HG03139 (cell line): Measurements from ENCODE around the gene TCERG1.
"Not testable (repeated sequence)": the region's sequence is repeated elsewhere in the genome, so short reads cannot be mapped to it uniquely, and the experiment has no call there.

Experiments
- ATAC-seq: cut with Tn5 transposase; IDR thresholded peaks from one replicate; pipeline ENCODE4 v1.9.1; 2021; ENCODE audit not compliant: unreplicated experiment

TCERG1 gene

GRCh38 chr5:146519554-146519953, 72.4 kb downstream of the TCERG1 start:
- ATAC-seq: no peak

GRCh38 chr5:146520731-146521130, 73.6 kb downstream of the TCERG1 start:
- ATAC-seq: no peak

GRCh38 chr5:146521403-146522106, 74.4 kb downstream of the TCERG1 start:
- ATAC-seq: no peak

DNA sequence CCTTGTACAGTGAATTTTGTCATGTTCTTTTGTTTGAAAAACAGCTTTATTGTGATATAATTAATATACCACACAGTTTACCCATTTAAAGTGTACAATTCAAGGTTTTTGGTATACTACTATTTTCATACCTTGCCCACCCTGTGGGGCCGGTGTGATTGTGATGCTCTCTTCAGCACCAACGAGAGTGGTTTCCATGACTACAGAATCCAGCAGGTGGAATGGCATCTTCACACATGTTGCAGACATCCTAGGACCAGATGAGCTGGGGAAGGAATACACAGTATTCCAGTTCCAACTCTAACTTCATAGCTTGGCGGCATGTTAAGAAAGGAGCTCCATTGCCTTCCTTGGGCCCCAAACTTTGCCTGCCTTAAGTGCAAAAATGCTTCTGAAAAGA, 76.6 kb downstream of the TCERG1 start:
- ATAC-seq: no peak

DNA sequence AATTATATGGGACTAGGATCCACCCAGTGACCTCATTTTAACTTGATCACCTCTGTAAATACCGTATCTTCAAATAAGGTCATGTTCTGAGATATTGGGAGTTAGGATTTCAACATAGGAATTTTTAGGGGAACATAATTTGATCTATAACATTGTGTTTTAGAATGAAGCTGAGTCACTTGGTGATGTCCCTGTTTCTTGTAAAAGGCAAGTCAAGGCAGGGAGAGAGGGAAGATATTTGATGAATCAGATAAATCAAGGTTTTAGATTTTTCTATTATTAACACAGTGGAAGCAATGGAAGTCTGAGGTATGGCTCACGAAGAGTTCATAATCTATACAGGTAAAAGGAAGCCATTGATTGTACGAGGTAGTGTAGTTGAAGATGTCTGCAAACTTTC, 80.7 kb downstream of the TCERG1 start:
- ATAC-seq: no peak

- no peak for ATAC-seq
Measured at GRCh38 chr5:146528236-146528635, 81.1 kb downstream of the TCERG1 start.

GRCh38 chr5:146529984-146530383, 82.9 kb downstream of the TCERG1 start:
- no peak for ATAC-seq

DNA sequence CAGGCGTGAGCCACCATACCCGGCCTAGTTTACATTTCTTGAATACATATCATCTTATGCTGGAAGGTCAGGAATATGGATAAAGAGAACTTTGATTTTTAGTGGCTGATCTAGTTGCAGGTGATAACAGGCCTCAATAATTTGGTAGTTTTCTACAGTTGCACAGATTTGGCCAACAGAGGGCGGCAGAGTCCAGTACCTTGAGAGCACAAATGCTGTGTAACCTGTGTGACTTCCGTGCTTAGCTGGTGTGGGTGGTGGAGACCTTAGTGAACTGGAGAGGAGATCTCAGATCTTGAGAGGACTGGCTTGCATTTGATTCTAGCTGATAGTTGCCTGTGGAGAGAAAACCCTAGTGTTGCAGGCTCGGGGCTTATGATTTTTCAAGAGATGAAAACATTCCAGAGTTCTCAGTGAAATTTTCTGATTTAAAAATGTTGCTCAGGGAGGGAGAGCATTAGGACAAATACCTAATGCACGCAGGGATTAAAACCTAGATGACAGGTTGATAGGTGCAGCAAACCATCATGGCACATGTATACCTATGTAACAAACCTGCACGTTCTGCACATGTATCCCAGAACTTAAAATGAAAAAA, 86.2 kb downstream of the TCERG1 start:
- peak; percentile 91 for ATAC-seq

DNA sequence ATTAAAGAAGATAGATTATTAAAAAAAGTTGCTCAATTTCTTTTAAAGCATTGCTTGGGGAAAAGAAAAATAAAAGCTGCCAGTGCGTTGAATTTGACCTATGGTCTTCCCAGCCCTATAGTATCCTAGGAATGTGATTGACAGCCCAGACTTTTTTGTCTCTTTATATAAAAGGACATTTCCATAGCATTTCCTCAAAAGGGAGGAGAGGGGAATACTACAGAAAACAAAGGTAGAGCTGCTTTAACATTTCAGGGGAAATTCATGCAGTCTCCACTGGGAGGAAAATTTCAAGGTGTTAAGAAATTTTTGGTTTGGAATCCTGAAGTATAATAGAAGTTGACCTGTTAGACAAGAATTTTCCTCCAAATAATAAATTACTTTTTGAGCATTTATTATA, 86.7 kb downstream of the TCERG1 start:
- no peak for ATAC-seq

DNA sequence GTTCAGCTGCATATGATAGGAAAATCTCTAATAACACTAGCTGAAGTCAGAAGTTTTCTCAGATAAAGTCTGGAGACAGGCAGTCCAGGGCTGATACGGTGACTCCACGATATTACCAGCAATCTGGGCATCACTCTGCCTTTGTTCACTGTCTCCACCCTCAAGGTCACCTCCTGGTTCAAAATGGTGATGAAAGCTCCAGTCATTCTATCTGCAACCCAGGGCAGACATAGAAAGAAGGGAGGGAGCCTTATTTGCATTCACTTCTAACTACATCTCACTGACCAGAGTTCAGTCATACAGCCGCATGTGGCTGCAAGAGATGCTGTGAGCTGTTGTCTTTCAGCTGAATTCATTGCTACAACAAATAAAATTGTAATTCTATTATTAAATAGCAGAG, 91.3 kb downstream of the TCERG1 start:
- ATAC-seq: no peak

DNA sequence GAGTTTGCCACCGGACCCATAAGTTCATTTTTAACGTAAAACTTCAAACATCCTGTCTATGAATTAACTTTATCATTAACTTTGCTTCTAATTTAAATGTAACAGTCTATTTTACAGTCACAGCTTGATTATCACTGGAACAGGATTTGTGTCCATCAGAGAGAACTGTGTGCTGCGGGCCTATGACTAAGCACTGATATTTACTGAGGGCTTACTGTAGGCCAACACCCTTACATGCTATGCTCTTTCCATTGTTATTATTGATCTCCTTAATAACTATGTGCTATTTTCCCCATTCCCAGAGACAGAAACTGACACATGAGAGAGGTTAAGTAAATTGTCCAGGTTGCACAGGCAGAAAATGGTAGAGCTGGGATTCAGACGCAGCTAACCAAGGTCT, 92.8 kb downstream of the TCERG1 start:
- no peak for ATAC-seq

DNA sequence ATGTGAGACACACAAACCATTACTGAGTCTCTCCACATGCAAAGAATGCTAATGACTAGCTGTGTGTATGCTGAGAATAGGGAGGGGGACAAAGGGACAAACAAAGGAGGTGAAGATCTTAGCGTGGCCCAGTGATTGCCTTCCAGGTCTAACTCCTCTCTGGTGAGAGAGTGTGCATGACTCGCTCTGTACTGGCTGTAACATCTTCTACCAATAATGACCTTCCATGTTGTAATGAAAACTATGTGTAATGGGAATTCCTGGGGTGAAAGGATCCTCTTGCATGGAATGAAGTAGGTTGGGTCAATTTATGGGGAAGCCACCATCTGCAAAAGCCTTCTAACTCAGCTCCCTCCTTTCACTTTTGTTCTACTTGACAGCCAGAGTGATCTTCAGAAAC, 93.3 kb downstream of the TCERG1 start:
- no peak for ATAC-seq

DNA sequence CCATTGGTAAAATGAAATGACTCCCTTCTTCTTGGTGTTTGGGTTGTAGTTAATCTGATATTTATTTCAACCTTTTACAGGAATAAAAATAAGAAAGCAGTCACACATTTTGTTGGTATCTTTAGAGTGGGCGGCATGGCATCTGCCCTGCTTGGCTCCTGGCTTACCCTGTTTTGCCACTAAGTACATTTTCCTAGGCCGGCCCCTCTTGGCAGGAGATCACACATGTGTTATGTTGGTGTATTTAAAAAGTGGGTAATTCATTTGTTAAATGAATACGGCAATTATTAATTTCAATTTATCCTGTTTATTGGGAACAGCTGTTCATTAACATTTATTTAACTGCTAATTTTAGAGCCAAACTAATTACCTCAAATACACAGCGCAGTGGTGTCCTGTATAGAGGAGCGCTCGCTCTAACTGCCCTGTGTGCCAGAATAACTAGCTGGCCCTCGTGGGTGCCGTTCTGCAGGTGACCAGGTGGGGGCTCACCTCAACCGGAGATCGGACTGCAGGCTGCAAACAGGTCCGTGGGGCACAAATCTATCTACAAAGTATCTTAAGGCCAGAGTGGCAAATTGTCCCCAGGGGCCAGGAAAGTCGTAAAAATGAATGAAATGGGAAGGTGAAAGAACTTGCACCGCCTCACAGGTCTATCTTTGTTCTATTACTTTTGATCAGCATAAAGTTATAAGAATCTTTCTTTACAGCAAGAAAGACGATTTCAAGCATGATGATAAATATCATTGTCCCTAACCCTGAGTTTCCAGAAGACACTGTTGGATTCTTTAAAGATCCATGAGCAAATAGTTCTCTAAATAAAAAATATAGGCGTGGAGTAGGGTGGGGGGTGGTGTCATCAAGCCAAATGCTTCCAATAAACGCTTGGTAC, 95.1 kb downstream of the TCERG1 start:
- peak; percentile 91 for ATAC-seq

- no peak for ATAC-seq
Measured at GRCh38 chr5:146544232-146544631, 97.1 kb downstream of the TCERG1 start.

- ATAC-seq: no peak
Measured at GRCh38 chr5:146548781-146549449, 101.8 kb downstream of the TCERG1 start.

GRCh38 chr5:146549615-146550014, 102.5 kb downstream of the TCERG1 start:
- ATAC-seq: no peak

- ATAC-seq: no peak
Measured at GRCh38 chr5:146553446-146553845, 106.3 kb downstream of the TCERG1 start.

- not testable (repeated sequence) for ATAC-seq
Measured at GRCh38 chr5:146556884-146557283, 109.8 kb downstream of the TCERG1 start.

DNA sequence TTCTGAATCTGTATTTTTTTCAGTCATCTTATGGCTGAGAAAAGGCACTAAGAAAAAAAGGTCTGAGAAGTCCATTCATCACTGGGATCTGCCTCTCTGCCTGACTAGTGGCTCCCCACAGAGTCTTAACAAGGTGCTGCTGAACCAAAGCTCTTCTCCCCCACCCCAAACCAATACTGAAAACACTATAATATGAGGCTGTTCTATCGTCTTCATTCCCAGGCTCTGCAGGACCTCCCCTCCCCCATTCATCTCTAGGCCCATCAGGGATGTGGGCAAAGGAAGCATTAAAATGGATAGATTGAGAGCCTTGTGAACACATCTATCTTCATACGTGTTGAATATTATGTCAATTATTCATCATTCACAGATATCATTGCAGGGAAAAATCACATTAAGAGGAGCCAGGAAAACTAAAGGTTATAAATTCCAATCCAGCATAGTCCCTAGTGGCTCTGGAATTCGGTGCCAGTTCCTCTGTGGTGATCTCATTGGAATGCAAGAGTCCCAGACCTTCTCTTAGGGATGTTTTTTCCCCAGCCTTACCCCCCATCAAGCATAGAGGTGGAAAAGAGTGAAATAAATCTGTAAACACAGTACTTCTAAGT, 113.2 kb downstream of the TCERG1 start:
- ATAC-seq: no peak
